GM21723 (cell line): ENCODE results near the gene SLC36A1.

Experiments
- ATAC-seq: cut with Tn5 transposase; IDR thresholded peaks from one replicate; pipeline ENCODE4 v1.9.1; 2021; ENCODE audit warnings: mild to moderate bottlenecking, moderate library complexity; ENCODE audit not compliant: unreplicated experiment

Gene SLC36A1

GRCh38 chr5:151531581-151531980 is 84.2 kb downstream of the SLC36A1 start:
- ATAC-seq, result no peak

- ATAC-seq, result no peak
These were observed 85.0 kb downstream of the SLC36A1 start for GRCh38 chr5:151532416-151532815.

- no peak for ATAC-seq
These were observed 86.9 kb downstream of the SLC36A1 start for GRCh38 chr5:151534350-151534749.

- no peak for ATAC-seq
These were observed 89.6 kb downstream of the SLC36A1 start for GRCh38 chr5:151537044-151537443.

GRCh38 chr5:151541571-151541970 is 94.2 kb downstream of the SLC36A1 start:
- no peak for ATAC-seq
